Muscle of leg (tissue), 11 donors: ENCODE data around the gene TRIM66. TPM values are rescaled to one million over a fixed set of nuclear protein-coding genes. Genes with fewer than 3 reads are reported as not detected.

Experiments
- DNase-seq: peaks from one replicate; pipeline ENCODE4 v3.0.0; 2013
- H3K27ac ChIP-seq: one replicate; pipeline ENCODE4 v1.5.1; 2013; ENCODE audit warnings: mild to moderate bottlenecking, low read length, control low read depth
- H3K27me3 ChIP-seq: one replicate; pipeline ENCODE4 v1.6.1; 2013; ENCODE audit warnings: low read length; ENCODE audit not compliant: control insufficient read depth, insufficient read depth
- H3K36me3 ChIP-seq: one replicate; pipeline ENCODE4 v1.6.1; 2013; ENCODE audit warnings: low read length; ENCODE audit not compliant: control insufficient read depth, insufficient read depth
- H3K4me1 ChIP-seq: one replicate; pipeline ENCODE4 v1.6.1; 2013; ENCODE audit warnings: low read length; ENCODE audit not compliant: control insufficient read depth, insufficient read depth
- H3K4me3 ChIP-seq: one replicate; pipeline ENCODE4 v1.5.1; 2013; ENCODE audit warnings: low read length, control low read depth
- H3K9me3 ChIP-seq: replicated peaks from 2 replicates; pipeline ENCODE4 v1.6.1; 2013; ENCODE audit warnings: low read depth, low read length; ENCODE audit not compliant: control insufficient read depth
- WGBS: methylation state at CpG from one replicate; pipeline ENCODE4 v1.1.5; 2013; ENCODE audit warnings: missing lambda C conversion rate; ENCODE audit not compliant: insufficient coverage; 5-methylcytosine and 5-hydroxymethylcytosine counted together
- polyA plus RNA-seq, 8 donors: library from polyadenylated mRNA; unstranded; fragments of 120-200 nt; gene quantifications; one replicate each; pipeline versions ENCODE4 v1.2.1 to v1.2.3, GENCODE V29; 2013; ENCODE audit warnings: inconsistent platforms in 1 of 8, low replicate concordance in 1 of 8; ENCODE audit not compliant: insufficient read length in 8 of 8, insufficient read depth in 1 of 8
- total RNA-seq: library from RNA; stranded (reverse); fragments of 120-200 nt; gene quantifications from one replicate; pipeline ENCODE4 v1.2.4, GENCODE V29; 2013

TRIM66 gene
- total and polyA plus RNA-seq, 9 donors, result 1.0 to 5.8 (median 2.8) TPM

DNA sequence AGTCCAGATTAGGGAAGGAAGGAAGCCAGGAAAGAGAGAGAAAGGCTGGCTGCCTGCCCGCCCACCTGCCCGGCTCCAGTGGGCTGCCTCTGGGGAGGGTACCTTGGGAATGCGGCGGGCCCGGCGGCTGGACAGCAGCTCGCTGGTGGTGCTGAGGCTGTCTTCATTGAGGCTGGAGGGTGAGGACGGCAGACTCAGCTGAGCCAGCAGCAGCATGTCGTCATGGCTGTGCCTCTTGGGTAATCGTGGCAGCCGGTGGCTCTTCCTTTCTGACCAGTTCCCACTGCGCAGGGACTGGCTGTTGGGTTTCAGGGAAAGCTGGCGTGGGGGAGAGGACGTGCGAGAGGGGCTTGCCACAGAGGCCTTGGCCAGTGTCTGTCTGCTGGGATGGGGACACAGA, 33.0 kb upstream of the TRIM66 start:
- Histone ChIP-seq H3K36me3 (peaks cover 59% of the 10 kb centered on the region), H3K4me3 (no peak overlapping the region)
- 28% methylated on average over 11 of the region's 15 CpGs for WGBS

DNA sequence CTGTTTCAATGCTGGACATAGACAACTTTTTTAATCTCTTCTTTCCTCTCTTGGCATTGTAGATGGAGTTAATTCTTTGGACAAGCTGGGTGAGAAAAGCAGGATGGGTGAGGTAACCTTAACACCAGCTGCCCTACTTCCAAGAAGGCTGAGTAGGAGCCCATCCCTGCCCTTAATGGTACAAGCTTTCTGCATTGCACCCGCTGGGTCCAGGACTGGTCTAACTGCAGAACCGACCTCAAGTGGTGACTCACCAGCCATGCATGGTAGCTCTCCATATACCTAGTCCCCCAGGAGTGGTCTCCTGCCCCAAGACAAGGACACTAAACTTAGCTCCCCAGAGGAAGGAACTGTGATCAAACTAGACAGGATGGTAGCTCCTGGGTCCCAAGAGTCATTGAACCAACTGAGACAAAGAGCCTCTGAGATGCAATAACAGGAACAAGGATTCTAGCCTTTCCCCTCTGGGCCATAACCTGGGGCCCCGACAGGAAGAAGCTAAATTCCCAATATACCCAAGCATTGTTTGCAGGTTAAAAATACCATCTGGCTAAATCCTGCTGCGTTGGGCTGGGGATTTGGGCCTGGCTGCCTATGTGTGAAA, 32.3 kb upstream of the TRIM66 start:
- H3K9me3 ChIP-seq, result no peaks in the 10 kb centered on the region
- no peak for DNase-seq
- no peak overlapping the region for H3K4me3 ChIP-seq
- peaks cover 61% of the 10 kb centered on the region for H3K36me3 ChIP-seq
- peaks cover 68% of the 10 kb centered on the region for H3K4me1 ChIP-seq
- 100% methylated on average over 1 of the region's 4 CpGs for WGBS
- H3K27me3 ChIP-seq, result no peaks in the 10 kb centered on the region
- peak overlapping the region; percentile 79 for H3K27ac ChIP-seq

More for the DNA sequence above, 33.0 kb upstream of the TRIM66 start:
- Histone ChIP-seq H3K27me3 (no peaks in the 10 kb centered on the region), H3K4me1 (peaks cover 70% of the 10 kb centered on the region), H3K9me3 (no peaks in the 10 kb centered on the region), H3K27ac (peak overlapping the region; percentile 79)
- DNase-seq, result peak; percentile 57

DNA sequence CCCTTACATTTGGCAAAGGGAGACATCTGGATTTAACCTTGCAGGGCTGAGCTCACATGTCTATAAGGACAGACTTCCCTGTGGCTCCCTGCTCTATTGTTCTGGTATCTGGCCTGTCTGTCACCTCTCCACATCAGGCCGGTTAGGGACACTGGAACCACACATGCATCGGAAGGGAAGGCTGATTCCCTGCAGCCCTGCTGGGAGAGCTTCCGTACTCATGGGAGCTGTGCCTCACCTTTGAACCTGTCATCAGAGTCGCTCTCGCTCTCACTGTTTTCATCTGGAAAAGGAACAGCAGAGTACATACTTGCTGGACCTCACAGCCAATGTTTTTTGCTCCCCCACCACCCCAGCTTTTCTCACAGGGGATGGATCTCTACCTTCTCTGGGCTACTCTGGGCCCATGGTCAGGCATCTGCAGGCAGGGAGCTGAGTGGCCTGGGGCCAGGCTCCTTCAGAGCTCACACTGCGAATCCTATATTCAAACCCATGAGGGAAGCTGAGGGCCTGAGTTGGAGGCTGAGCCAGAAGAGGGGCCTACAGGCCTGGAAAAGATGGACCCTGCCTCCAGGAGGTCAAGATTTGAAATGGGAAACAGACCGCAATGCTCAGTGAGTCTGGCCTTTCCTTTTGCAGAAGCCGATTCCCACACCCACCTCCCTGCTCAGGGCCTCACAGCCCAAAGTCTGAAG, 31.4 kb upstream of the TRIM66 start:
- H3K36me3 ChIP-seq, result peaks cover 61% of the 10 kb centered on the region
- peak overlapping the region; percentile 79 for H3K27ac ChIP-seq
- peaks cover 68% of the 10 kb centered on the region for H3K4me1 ChIP-seq
- no peaks in the 10 kb centered on the region for H3K9me3 ChIP-seq
- H3K4me3 ChIP-seq, result no peak overlapping the region
- 53% methylated on average over 7 of the region's 8 CpGs for WGBS
- no peaks in the 10 kb centered on the region for H3K27me3 ChIP-seq
- peak; percentile 77 for DNase-seq

DNA sequence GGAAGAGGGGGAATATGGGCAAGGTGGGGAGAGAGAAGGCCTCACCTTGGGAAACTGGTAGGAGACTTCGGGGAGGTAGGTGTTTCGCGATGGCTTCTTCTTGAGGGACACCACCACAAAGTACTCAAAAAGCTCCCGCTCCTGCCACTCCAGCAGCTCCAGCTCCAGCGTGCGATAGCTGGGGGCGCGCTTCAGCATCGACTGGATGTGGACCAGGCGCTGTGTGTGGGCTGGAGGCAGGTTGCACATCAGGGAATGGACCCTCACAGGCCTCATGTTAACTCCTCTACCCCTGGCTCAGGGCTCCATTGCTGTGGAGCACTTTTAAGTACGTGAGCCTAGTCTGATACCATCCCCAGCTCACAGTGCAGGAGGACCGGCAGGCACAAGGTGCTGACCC, 30.0 kb upstream of the TRIM66 start:
- no peak overlapping the region for H3K27ac ChIP-seq
- peaks cover 61% of the 10 kb centered on the region for H3K36me3 ChIP-seq
- WGBS, result 95% methylated on average over 2 of the region's 12 CpGs

GRCh38 chr11:8711895-8712442, 29.5 kb upstream of the TRIM66 start:
- 57% methylated on average over 2 of the region's 5 CpGs for WGBS
- peaks cover 60% of the 10 kb centered on the region for H3K36me3 ChIP-seq
- no peaks in the 10 kb centered on the region for H3K27me3 ChIP-seq
- H3K4me1 ChIP-seq, result peaks cover 69% of the 10 kb centered on the region
- no peak overlapping the region for H3K27ac ChIP-seq
- DNase-seq, result no peak
- no peaks in the 10 kb centered on the region for H3K9me3 ChIP-seq
- H3K4me3 ChIP-seq, result no peak overlapping the region

More for the DNA sequence above, 30.0 kb upstream of the TRIM66 start:
- Histone ChIP-seq H3K9me3 (no peaks in the 10 kb centered on the region), H3K27me3 (no peaks in the 10 kb centered on the region), H3K4me3 (no peak overlapping the region), H3K4me1 (peaks cover 69% of the 10 kb centered on the region)
- DNase-seq, result no peak

DNA sequence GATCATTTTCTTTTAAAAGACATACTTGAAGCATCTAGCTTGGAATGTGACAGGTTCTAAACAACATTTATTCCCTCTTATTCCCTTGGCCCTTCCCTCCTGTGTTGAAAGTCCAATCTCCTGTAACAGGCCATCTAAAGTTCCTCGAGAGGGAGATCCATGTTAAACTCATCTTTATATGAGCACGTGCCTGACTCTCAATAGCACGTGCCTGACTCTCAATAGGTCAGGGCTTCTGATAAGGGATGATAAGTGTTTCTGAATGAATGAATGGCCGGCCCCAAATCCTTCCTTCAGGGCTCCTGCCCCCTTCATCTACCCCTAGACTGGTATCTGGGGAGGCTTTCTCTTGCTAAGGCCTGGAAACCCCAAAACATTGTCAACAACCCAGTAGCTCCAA, 27.3 kb upstream of the TRIM66 start:
- Histone ChIP-seq H3K4me1 (peaks cover 51% of the 10 kb centered on the region), H3K9me3 (no peaks in the 10 kb centered on the region), H3K27ac (peak overlapping the region; percentile 95), H3K27me3 (no peaks in the 10 kb centered on the region), H3K36me3 (peaks cover 57% of the 10 kb centered on the region), H3K4me3 (no peak overlapping the region)
- no peak for DNase-seq
- no CpG with 5 or more reads among the region's 4 CpGs for WGBS

DNA sequence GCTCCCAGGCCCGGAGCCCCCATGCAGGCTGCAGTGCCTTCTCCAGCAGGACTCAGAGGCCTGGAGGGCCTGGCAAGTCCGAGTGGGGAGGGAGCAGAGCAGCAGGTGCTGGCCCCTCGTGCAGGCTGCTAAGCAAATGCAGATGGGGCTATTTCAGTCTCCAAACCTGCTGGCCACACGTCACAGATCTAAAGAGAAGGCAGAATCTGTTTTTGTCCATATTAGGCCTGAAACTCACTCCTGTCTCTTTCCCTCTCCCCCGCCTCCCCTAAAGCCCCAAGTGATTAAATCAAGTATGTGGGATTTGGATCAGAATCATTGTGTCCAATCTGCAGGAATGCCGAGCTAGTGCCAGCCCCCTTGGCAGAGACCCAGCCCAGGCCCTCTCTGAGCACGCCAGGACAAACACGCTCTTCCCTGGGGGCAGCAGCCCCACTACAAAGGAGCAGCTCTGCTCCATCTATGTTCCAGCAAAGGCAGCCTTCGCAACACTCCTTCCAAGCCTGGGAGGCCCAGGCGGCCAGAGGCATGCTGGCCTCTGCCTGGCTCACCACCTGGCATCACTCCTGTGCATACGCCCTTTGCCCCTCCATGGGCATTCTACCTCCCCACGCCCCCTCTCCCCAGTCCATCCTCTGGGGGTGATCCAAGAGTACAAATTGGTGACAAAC, 26.7 kb upstream of the TRIM66 start:
- peaks cover 54% of the 10 kb centered on the region for H3K36me3 ChIP-seq
- WGBS, result 16% methylated on average over 8 of the region's 12 CpGs
- peaks cover 45% of the 10 kb centered on the region for H3K4me1 ChIP-seq
- H3K4me3 ChIP-seq, result no peak overlapping the region
- no peaks in the 10 kb centered on the region for H3K9me3 ChIP-seq
- no peaks in the 10 kb centered on the region for H3K27me3 ChIP-seq
- peak overlapping the region; percentile 95 for H3K27ac ChIP-seq
- peak; percentile 98 for DNase-seq

GRCh38 chr11:8707541-8708191, 25.2 kb upstream of the TRIM66 start:
- Histone ChIP-seq H3K4me1 (peaks cover 37% of the 10 kb centered on the region), H3K9me3 (no peaks in the 10 kb centered on the region), H3K27ac (peak overlapping the region; percentile 95), H3K4me3 (no peak overlapping the region), H3K27me3 (no peaks in the 10 kb centered on the region), H3K36me3 (peaks cover 56% of the 10 kb centered on the region)
- DNase-seq, result peak; percentile 96
- 11% methylated on average over 6 of the region's 10 CpGs for WGBS

DNA sequence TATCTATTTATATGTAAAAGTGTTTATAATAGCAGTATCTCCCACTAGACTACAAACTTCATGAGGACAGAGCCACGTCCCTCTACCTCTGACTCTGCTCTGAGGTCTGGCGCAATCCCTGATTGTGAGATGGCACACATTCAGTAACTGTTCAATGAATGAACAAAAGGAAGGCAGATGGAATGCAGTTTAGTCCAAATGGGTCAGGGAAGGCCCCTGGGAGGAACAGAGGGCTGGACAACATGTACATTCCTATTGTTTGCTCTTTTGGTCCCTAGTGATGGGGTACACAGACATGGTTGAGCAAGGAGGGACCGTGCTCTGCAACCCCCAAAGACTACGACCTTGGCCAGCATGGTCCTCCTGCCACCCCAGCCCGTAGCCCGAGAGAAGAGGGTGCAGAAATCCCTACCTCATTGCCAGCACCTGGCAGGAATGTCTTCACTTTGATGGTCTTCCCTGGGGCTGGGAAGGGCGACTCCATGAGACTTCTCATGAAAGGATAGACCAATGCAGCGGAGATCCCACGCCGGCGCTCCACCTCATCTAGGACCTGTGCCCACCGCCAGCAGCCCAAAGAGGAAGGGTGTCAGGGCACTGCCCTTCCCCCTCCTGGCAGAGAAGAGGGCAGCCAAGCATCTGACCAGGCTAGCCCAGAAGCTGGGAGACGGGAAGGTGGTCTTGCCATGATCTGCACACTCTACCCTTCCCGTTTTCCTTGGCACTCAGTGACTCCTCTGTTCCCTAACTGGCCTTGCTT, 24.4 kb upstream of the TRIM66 start:
- DNase-seq, result peak; percentile 35
- Histone ChIP-seq H3K27me3 (no peaks in the 10 kb centered on the region), H3K4me3 (no peak overlapping the region), H3K9me3 (no peaks in the 10 kb centered on the region), H3K4me1 (peaks cover 37% of the 10 kb centered on the region), H3K27ac (peak overlapping the region; percentile 95), H3K36me3 (peaks cover 57% of the 10 kb centered on the region)
- 92% methylated on average over 11 of the region's 14 CpGs for WGBS
